Retinal pigment epithelial cell (primary cell): ENCODE data around the gene TTPAL.

Experiments used
- DNase-seq: peaks from one replicate; pipeline ENCODE4 v3.0.0-alpha.2; 2010; ENCODE audit warnings: low read depth
- H3K4me3 ChIP-seq: 2 replicates; pipeline ENCODE4 v1.5.1; 2011; ENCODE audit warnings: mild to moderate bottlenecking, low read length, control low read depth, moderate library complexity
- CTCF ChIP-seq: conservative IDR thresholded peaks from 2 replicates; pipeline ENCODE4 v1.5.1; 2011; ENCODE audit warnings: low read depth, low read length, control low read depth, inconsistent platforms

The TTPAL gene

GRCh38 chr20:44433751-44434538 is 41.7 kb upstream of the TTPAL start:
- H3K4me3 ChIP-seq = no peak overlapping the region
- no peak for DNase-seq
- no peak for TF ChIP-seq CTCF

GRCh38 chr20:44435630-44436335 is 39.9 kb upstream of the TTPAL start:
- TF ChIP-seq CTCF = no peak
- H3K4me3 ChIP-seq = no peak overlapping the region
- DNase-seq = no peak

- no peak overlapping the region for H3K4me3 ChIP-seq
- TF ChIP-seq CTCF = no peak
- no peak for DNase-seq
Observed at GRCh38 chr20:44436393-44436792, 39.3 kb upstream of the TTPAL start.

- DNase-seq = no peak
- no peak for TF ChIP-seq CTCF
- no peak overlapping the region for H3K4me3 ChIP-seq
Observed at GRCh38 chr20:44437497-44437896, 38.2 kb upstream of the TTPAL start.

GRCh38 chr20:44438782-44439181 is 36.9 kb upstream of the TTPAL start:
- TF ChIP-seq CTCF = no peak
- no peak overlapping the region for H3K4me3 ChIP-seq
- no peak for DNase-seq

GRCh38 chr20:44439318-44439717 is 36.4 kb upstream of the TTPAL start:
- DNase-seq = no peak
- TF ChIP-seq CTCF = no peak
- H3K4me3 ChIP-seq = no peak overlapping the region
